SU-DHL-6 (cell line): ENCODE data around the gene CASK.

Experiments
- EZH2phosphoT487 ChIP-seq: fragments of 200-600 bp; sonication (generic), shearing (Covaris generic); conservative IDR thresholded peaks from 2 replicates; pipeline ENCODE4 v1.6.1; 2018; ENCODE audit warnings: mild to moderate bottlenecking, antibody characterized with exemption, low read length, moderate library complexity, mixed read lengths
- TF ChIP-seq, protein P1 (sequence below): fragments of 200-600 bp; sonication (generic); IDR thresholded peaks from one replicate; pipeline ENCODE4 v1.5.1; 2017; ENCODE audit warnings: antibody characterized with exemption, mild to moderate bottlenecking, low read length, moderate library complexity; ENCODE audit not compliant: insufficient read depth, poor library complexity, severe bottlenecking

DNA sequence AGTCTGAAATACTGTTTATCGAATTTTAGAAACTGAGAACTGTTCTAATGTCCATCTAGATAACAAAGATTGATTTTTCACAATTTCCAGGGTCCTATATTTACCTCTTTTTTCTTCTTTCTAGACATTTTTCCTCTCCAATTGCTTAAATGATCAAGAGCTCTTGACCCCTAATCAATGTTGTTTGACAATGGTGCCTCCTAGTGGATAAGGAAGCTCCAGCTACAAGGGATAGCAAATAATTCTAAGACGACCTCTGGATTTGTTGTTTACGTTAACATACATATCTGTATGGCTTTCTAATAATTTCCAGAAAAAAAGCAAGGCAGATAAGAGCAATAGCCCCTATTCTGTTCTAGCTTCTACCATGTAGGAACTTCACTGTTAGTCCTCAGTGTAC is 163.5 kb downstream of the CASK start:
- TF ChIP-seq, protein P1, sequence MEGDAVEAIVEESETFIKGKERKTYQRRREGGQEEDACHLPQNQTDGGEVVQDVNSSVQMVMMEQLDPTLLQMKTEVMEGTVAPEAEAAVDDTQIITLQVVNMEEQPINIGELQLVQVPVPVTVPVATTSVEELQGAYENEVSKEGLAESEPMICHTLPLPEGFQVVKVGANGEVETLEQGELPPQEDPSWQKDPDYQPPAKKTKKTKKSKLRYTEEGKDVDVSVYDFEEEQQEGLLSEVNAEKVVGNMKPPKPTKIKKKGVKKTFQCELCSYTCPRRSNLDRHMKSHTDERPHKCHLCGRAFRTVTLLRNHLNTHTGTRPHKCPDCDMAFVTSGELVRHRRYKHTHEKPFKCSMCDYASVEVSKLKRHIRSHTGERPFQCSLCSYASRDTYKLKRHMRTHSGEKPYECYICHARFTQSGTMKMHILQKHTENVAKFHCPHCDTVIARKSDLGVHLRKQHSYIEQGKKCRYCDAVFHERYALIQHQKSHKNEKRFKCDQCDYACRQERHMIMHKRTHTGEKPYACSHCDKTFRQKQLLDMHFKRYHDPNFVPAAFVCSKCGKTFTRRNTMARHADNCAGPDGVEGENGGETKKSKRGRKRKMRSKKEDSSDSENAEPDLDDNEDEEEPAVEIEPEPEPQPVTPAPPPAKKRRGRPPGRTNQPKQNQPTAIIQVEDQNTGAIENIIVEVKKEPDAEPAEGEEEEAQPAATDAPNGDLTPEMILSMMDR = no peak
- TF ChIP-seq EZH2phosphoT487 = no peak
